NCI-H345 treated with DMSO at 0.1 percent for 48 hours (cell line): ENCODE data around the gene ZEB2.

Experiments used
- DNase-seq: peaks from one replicate; lab custom pipeline; 2025; ENCODE audit not compliant: unreplicated experiment; lab: John Stamatoyannopoulos, UW

ZEB2 gene

GRCh38 chr2:144513388-144514101 lies 6.4 kb downstream of the ZEB2 start:
- no peak for DNase-seq

GRCh38 chr2:144512891-144513351 lies 7.0 kb downstream of the ZEB2 start:
- no peak for DNase-seq

GRCh38 chr2:144512470-144512869 lies 7.4 kb downstream of the ZEB2 start:
- DNase-seq, result no peak

- DNase-seq, result no peak
Observed at GRCh38 chr2:144511937-144512336, 8.0 kb downstream of the ZEB2 start.

- DNase-seq, result no peak
Observed at GRCh38 chr2:144511226-144511810, 8.6 kb downstream of the ZEB2 start.

GRCh38 chr2:144510294-144510991 lies 9.5 kb downstream of the ZEB2 start:
- DNase-seq, result peak; percentile 51

GRCh38 chr2:144509879-144510221 lies 10.1 kb downstream of the ZEB2 start:
- DNase-seq, result no peak

- no peak for DNase-seq
Observed at GRCh38 chr2:144509001-144509878, 10.7 kb downstream of the ZEB2 start.

- no peak for DNase-seq
Observed at GRCh38 chr2:144508172-144508851, 11.6 kb downstream of the ZEB2 start.

GRCh38 chr2:144507441-144508171 lies 12.3 kb downstream of the ZEB2 start:
- no peak for DNase-seq

- no peak for DNase-seq
Observed at GRCh38 chr2:144505245-144505831, 14.6 kb downstream of the ZEB2 start.

- no peak for DNase-seq
Observed at GRCh38 chr2:144504218-144504641, 15.7 kb downstream of the ZEB2 start.

GRCh38 chr2:144503242-144503641 lies 16.7 kb downstream of the ZEB2 start:
- DNase-seq, result no peak

GRCh38 chr2:144502369-144502768 lies 17.6 kb downstream of the ZEB2 start:
- DNase-seq, result no peak

- DNase-seq, result no peak
Observed at GRCh38 chr2:144501627-144502026, 18.3 kb downstream of the ZEB2 start.

GRCh38 chr2:144501118-144501517 lies 18.8 kb downstream of the ZEB2 start:
- DNase-seq, result no peak

- DNase-seq, result no peak
Observed at GRCh38 chr2:144500563-144500962, 19.4 kb downstream of the ZEB2 start.

- no peak for DNase-seq
Observed at GRCh38 chr2:144498277-144498676, 21.6 kb downstream of the ZEB2 start.

GRCh38 chr2:144496977-144497598 lies 22.8 kb downstream of the ZEB2 start:
- DNase-seq, result no peak
